Neural cell (in vitro differentiated cells): ENCODE measurements around the gene TDRD3. TPM values are rescaled to one million over a fixed set of nuclear protein-coding genes. Genes with fewer than 3 reads are reported as not detected.

Experiments used
- H2AFZ ChIP-seq: fragments of 200-600, 300-800 bp; sonication (generic), shearing (Covaris generic); 2 replicates; pipeline ENCODE4 v1.6.0; 2014; ENCODE audit warnings: low read depth, mild to moderate bottlenecking, antibody characterized with exemption, low read length, moderate library complexity
- H3F3A ChIP-seq: fragments of 200-600 bp; shearing (Covaris generic); 2 replicates; pipeline ENCODE4 v1.6.1; 2016; ENCODE audit warnings: mild to moderate bottlenecking, moderate library complexity, mixed read lengths, antibody characterized with exemption, low read length; ENCODE audit not compliant: insufficient read depth, poor library complexity, severe bottlenecking
- H3K27ac ChIP-seq: fragments of 200-600, 300-800 bp; sonication (generic), shearing (Covaris generic); 2 replicates; pipeline ENCODE4 v1.5.1; 2014; ENCODE audit warnings: mild to moderate bottlenecking, low read length, moderate library complexity
- H3K27me3 ChIP-seq: fragments of 300-800, 200-600 bp; sonication (generic), shearing (Covaris generic); 2 replicates; pipeline ENCODE4 v1.6.0; 2014; ENCODE audit warnings: mild to moderate bottlenecking, low read depth, low read length, moderate library complexity; ENCODE audit not compliant: insufficient read depth
- H3K36me3 ChIP-seq: fragments of 300-800, 200-600 bp; sonication (generic), shearing (Covaris generic); 2 replicates; pipeline ENCODE4 v1.5.1; 2014; ENCODE audit warnings: mild to moderate bottlenecking, antibody characterized with exemption, low read length, moderate library complexity; ENCODE audit not compliant: insufficient read depth
- H3K4me2 ChIP-seq: fragments of 300-800, 200-600 bp; sonication (generic), shearing (Covaris generic); 2 replicates; pipeline ENCODE4 v1.6.0; 2014; ENCODE audit warnings: mild to moderate bottlenecking, low read length
- H3K4me3 ChIP-seq: fragments of 300-800, 200-600 bp; sonication (generic), shearing (Covaris generic); 2 replicates; pipeline ENCODE4 v1.5.1; 2014; ENCODE audit warnings: mild to moderate bottlenecking, low read length, moderate library complexity
- H3K79me2 ChIP-seq: fragments of 200-600 bp; shearing (Covaris generic); replicated peaks from 2 replicates; pipeline ENCODE4 v1.6.0; 2014; ENCODE audit warnings: mild to moderate bottlenecking, low read length, moderate library complexity; ENCODE audit not compliant: insufficient read depth
- H3K9ac ChIP-seq: fragments of 300-800, 200-600 bp; sonication (generic), shearing (Covaris generic); 2 replicates; pipeline ENCODE4 v1.6.1; 2016; ENCODE audit warnings: mild to moderate bottlenecking, low read length, mixed read lengths
- H3K9me2 ChIP-seq: fragments of 200-600 bp; shearing (Covaris generic); 2 replicates; pipeline ENCODE4 v1.6.1; 2016; ENCODE audit warnings: mild to moderate bottlenecking, low read length, mixed read lengths; ENCODE audit not compliant: insufficient read depth
- H3K9me3 ChIP-seq: fragments of 200-600, 300-800 bp; sonication (generic), shearing (Covaris generic); 2 replicates; pipeline ENCODE4 v1.6.1; 2016; ENCODE audit warnings: mild to moderate bottlenecking, mixed run types, low read length, moderate library complexity, mixed read lengths
- H4K20me1 ChIP-seq: fragments of 200-600 bp; shearing (Covaris generic); 2 replicates; pipeline ENCODE4 v1.6.1; 2016; ENCODE audit warnings: mild to moderate bottlenecking, mixed run types; ENCODE audit not compliant: insufficient read depth
- CTCF ChIP-seq: fragments of 450-650 bp; IDR thresholded peaks from 2 replicates; pipeline ENCODE4 v1.5.1; 2014; ENCODE audit warnings: antibody characterized with exemption, mild to moderate bottlenecking, moderate library complexity; ENCODE audit not compliant: poor library complexity, severe bottlenecking
- EP300 ChIP-seq: fragments of 450-650 bp; conservative IDR thresholded peaks from 2 replicates; pipeline ENCODE4 v1.6.1; 2014; ENCODE audit warnings: antibody characterized with exemption, mild to moderate bottlenecking, moderate library complexity; ENCODE audit not compliant: poor library complexity, severe bottlenecking
- EZH2 ChIP-seq: fragments of 200-600, 300-800 bp; shearing (Covaris generic), sonication (generic); IDR thresholded peaks from 2 replicates; pipeline ENCODE4 v1.6.1; 2014; ENCODE audit warnings: antibody characterized with exemption, low read length, borderline replicate concordance, mild to moderate bottlenecking; ENCODE audit not compliant: insufficient read depth, poor library complexity, severe bottlenecking
- MXI1 ChIP-seq: fragments of 450-650 bp; conservative IDR thresholded peaks from 2 replicates; pipeline ENCODE4 v1.6.1; 2014; ENCODE audit warnings: antibody characterized with exemption, mild to moderate bottlenecking; ENCODE audit not compliant: poor library complexity, severe bottlenecking
- POLR2AphosphoS5 ChIP-seq: IDR thresholded peaks from 2 replicates; pipeline ENCODE4 v1.6.1; 2012
- RAD21 ChIP-seq: fragments of 450-650 bp; conservative IDR thresholded peaks from 2 replicates; pipeline ENCODE4 v1.6.1; 2014; ENCODE audit warnings: antibody characterized with exemption, mild to moderate bottlenecking, moderate library complexity
- REST ChIP-seq: IDR thresholded peaks from 2 replicates; pipeline ENCODE4 v1.6.1; 2012; ENCODE audit warnings: borderline replicate concordance
- SMC3 ChIP-seq: fragments of 450-650 bp; conservative IDR thresholded peaks from 2 replicates; pipeline ENCODE4 v1.6.1; 2014; ENCODE audit warnings: antibody characterized with exemption, mild to moderate bottlenecking, moderate library complexity; ENCODE audit not compliant: poor library complexity
- TAF1 ChIP-seq: IDR thresholded peaks from 2 replicates; pipeline ENCODE4 v1.6.1; 2012; ENCODE audit warnings: low read depth
- polyA plus RNA-seq: library from polyadenylated mRNA; depleted of rRNA; stranded (reverse); fragments of >200 nt; gene quantifications from 2 replicates; pipeline ENCODE4 v1.2.3, GENCODE V29; 2014

Gene TDRD3
- polyA plus RNA-seq, 1 donor from 2014 or later: 10.0 TPM

GRCh38 chr13:60410299-60410698, 13.3 kb downstream of the TDRD3 start:
- Histone ChIP-seq H3F3A (no peaks in the 10 kb centered on the region), H3K9me2 (no peaks in the 10 kb centered on the region), H3K27me3 (no peaks in the 10 kb centered on the region), H4K20me1 (no peaks in the 10 kb centered on the region), H2AFZ (no peak overlapping the region), H3K36me3 (no peaks in the 10 kb centered on the region), H3K9ac (no peak overlapping the region), H3K9me3 (peaks cover 4% of the 10 kb centered on the region), H3K27ac (no peak overlapping the region), H3K4me3 (no peak overlapping the region), H3K79me2 (peaks cover 13% of the 10 kb centered on the region), H3K4me2 (no peak overlapping the region)
- TF ChIP-seq EP300 (no peak), POLR2AphosphoS5 (no peak), CTCF (no peak), REST (no peak), TAF1 (no peak), EZH2 (no peak), MXI1 (no peak), SMC3 (no peak), RAD21 (no peak)

- H3K27ac ChIP-seq: no peak overlapping the region
- H3F3A ChIP-seq: no peaks in the 10 kb centered on the region
These were observed 14.4 kb downstream of the TDRD3 start for GRCh38 chr13:60411464-60411863.

More at GRCh38 chr13:60411464-60411863, 14.4 kb downstream of the TDRD3 start:
- H3K9me3 ChIP-seq: peaks cover 4% of the 10 kb centered on the region
- no peaks in the 10 kb centered on the region for H3K9me2 ChIP-seq
- H3K27me3 ChIP-seq: no peaks in the 10 kb centered on the region
- no peaks in the 10 kb centered on the region for H4K20me1 ChIP-seq
- TF ChIP-seq TAF1 (no peak), EP300 (no peak), EZH2 (no peak), MXI1 (no peak), POLR2AphosphoS5 (no peak), CTCF (no peak), RAD21 (no peak)
- no peaks in the 10 kb centered on the region for H3K36me3 ChIP-seq
- no peak overlapping the region for H3K4me2 ChIP-seq
- H3K79me2 ChIP-seq: peaks cover 9% of the 10 kb centered on the region
- no peak overlapping the region for H3K9ac ChIP-seq
- H2AFZ ChIP-seq: no peak overlapping the region
- no peak overlapping the region for H3K4me3 ChIP-seq
